NCI-H187 treated with DMSO at 0.1 percent for 48 hours (cell line): ENCODE data around the gene COLEC12.

Experiments
- DNase-seq: peaks from one replicate; lab custom pipeline; 2025; lab: John Stamatoyannopoulos, UW

COLEC12 gene

GRCh38 chr18:273525-273924 is 227.0 kb downstream of the COLEC12 start:
- DNase-seq: no peak

DNA sequence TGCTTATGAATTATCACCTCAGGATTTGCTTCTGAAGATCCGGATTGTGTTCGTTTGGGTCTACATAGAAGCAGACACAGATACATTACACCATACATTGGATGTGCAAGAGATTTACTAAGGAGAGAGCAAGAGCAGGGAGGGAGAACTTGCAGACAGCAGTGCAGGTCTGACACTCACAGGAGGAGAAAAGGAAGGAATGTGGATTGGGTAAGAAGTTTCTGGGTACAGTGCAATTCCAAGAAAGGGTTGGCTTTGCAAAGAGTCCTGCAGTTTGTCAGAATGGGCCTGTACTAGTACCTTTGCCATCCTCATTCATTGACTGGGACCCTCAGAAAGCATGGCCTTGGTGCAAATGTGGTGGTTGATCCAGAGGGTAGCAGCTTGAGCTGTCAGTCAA is 227.9 kb downstream of the COLEC12 start:
- DNase-seq: no peak

DNA sequence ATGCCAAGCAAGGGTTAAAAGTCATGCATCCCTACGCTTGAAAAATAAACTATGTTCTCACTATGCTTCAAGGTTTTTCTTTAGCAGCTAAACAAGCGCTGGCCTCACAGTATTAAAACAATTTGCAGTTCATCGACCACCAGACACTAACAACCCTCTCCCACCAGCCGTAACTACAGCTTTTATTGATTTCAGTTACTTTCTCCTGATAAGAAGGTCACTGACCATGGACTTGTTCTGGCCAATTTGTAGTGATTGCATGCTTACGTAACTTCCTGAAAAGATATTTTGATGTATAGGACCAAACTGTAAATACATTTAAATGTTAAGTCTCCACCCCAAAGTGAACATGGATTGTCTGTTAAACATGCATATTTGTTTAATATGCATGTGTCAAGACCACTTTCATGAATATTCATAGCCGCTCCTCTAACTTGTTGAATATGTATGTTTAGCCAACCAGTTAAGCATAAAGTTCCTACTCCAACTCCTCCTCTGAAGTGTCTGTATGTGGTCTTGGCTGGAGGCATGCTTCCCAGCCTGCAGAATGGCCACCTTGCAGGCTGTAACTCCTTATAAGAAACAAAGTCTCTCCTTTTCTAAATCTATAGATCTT is 230.9 kb downstream of the COLEC12 start:
- DNase-seq: no peak

- DNase-seq: no peak
Measured at GRCh38 chr18:267688-268552, 232.6 kb downstream of the COLEC12 start, which contains the start of gene THOC1. TSS of gene THOC1 (minus strand) at chr18:268047. CDS start at chr18:268019, 28 bp downstream.

DNA sequence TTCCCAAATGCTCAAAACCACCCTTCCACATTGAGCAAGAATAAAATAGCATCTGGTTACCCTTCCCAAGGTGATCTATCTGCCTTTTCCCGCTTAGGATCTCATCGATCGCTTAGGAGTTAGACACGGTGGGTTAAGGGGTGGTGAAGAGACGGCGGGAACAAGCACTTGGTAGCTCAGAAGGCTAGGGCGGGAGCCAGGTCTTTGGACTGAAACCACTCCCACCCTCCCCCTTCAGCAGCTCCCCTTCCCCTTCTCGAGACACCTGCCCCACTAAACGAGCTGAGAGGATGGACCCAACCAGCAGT is 233.2 kb downstream of the COLEC12 start:
- no peak for DNase-seq
